GM12892 (cell line): ENCODE results near the gene ID2.
"Not testable (repeated sequence)": the region's sequence is repeated elsewhere in the genome, so short reads cannot be mapped to it uniquely, and the experiment has no call there.

Experiments
- DNase-seq: peaks from one replicate; pipeline ENCODE4 v3.0.0; 2011; ENCODE audit not compliant: insufficient read length
- FAIRE-seq: peaks from 2 replicates; lab custom pipeline; 2011; peaks lifted over from hg19 to GRCh38; lab: Jason Lieb, UNC
- POLR2A ChIP-seq: IDR thresholded peaks from 2 replicates; pipeline ENCODE4 v1.6.1; 2011; ENCODE audit warnings: low read depth, low read length, control low read depth
- POLR2AphosphoS5 ChIP-seq: IDR thresholded peaks from 2 replicates; pipeline ENCODE4 v1.6.1; 2011; ENCODE audit warnings: low read depth, low read length, control low read depth
- TAF1 ChIP-seq: IDR thresholded peaks from 2 replicates; pipeline ENCODE4 v1.6.1; 2011; ENCODE audit warnings: low read depth, mild to moderate bottlenecking, control low read depth, low read length, borderline replicate concordance

The ID2 gene

DNA sequence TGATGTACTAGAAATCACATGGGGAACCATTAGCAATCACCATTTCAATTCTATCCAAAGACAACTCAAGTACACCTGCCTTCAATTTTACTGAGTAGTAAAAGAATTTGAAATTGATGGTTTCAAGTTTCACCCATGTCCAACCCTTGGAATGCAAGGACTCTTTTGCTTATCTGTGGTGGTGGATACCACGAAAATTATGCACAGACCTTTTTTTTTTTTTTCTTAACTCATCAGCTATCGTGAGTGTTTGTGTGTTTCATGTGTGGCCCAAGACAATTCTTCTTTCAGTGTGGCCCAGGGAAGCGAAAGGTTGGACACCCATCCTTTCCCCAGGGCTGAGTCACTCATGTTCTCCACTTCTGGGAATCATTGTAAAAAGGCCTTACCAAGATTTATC is 23.1 kb downstream of the ID2 start:
- no peak for DNase-seq
- TF ChIP-seq POLR2A (no peak), POLR2AphosphoS5 (no peak), TAF1 (no peak)
- FAIRE-seq, result no peak

DNA sequence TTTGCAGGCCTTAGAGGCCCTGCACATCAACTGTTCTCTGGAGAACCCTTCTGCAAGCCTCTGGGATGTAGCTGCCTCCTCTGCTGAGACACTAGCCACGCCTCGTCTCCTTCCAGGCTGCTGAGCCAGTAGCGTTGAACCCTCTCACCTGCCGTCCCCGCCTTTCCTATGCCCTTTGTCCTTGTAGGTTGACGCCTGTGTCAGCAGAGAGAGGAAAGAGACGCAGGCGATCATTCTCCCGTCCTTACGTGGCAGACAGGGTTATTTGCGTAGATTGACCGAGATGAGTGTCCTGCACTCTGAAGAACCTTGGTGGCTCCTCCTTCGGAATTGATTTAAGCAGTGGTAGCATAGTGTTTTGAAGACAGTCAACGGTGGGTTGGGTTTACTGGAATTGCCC is 27.8 kb downstream of the ID2 start:
- DNase-seq (no peak), FAIRE-seq (no peak)
- TF ChIP-seq POLR2A, result no peak
- no peak for TF ChIP-seq POLR2AphosphoS5
- TF ChIP-seq TAF1, result no peak

DNA sequence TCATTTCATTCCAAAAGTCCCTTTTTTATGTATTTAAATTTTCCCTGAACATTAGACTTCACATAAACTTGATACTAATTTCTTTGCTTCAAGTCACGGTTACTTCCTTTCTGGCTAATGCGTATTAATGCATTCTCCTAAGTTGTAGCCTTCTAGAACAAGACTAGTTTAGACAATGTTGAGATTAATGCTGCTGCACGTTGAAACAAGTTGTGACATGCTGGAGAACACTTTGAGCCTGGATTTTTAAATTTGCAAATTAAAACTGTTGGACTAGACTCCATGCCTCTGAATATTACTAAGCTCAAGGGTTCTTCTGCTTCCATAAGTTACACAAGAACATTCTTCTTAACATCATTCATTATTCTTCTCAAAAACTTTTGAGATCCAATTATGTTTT is 29.1 kb downstream of the ID2 start:
- no peak for FAIRE-seq
- no peak for DNase-seq
- TF ChIP-seq POLR2AphosphoS5, result no peak
- no peak for TF ChIP-seq TAF1
- TF ChIP-seq POLR2A, result no peak

DNA sequence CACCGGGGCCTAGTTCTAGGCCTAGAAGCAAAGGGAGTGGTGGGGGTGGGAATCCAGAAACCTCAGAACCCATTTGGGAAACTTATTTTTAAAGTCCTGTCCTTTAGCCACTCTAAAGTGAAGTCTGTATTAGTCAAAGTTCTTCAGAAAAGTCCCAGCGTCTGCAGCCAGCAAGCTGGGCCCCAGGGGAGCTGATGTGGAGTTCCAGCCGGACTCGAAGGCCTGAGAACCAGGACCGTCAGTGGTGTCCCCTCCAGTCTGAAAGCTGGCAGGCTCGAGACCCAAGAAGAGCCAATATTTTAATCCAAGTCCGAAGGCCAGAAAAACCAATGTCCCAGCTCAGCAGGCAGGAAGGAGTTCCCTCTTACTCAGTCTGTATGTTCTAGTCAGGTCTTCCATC is 32.4 kb downstream of the ID2 start:
- TF ChIP-seq TAF1, result no peak
- TF ChIP-seq POLR2AphosphoS5, result no peak
- TF ChIP-seq POLR2A, result no peak
- no peak for DNase-seq
- no peak for FAIRE-seq

DNA sequence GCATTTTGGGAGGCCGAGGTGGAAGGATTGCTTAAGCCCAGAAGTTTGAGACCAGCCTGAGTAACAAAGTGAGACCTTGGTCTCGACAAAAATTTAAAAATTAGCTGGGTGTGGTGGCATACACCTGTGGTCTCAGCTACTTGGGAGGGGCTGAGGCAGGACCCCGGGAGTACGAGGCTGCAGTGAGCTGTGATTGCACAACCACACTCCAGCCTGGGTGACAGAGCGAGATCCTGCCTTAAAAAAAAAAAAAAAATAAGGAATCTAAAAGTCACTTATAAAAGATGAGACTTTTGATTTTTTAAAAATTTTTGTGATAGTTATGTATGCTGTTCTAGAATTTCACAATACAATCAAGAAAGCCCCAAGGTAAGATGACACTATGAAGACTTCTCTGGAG is 33.1 kb downstream of the ID2 start:
- DNase-seq (no peak), FAIRE-seq (no peak)
- no peak for TF ChIP-seq POLR2A
- no peak for TF ChIP-seq POLR2AphosphoS5
- TF ChIP-seq TAF1, result no peak

DNA sequence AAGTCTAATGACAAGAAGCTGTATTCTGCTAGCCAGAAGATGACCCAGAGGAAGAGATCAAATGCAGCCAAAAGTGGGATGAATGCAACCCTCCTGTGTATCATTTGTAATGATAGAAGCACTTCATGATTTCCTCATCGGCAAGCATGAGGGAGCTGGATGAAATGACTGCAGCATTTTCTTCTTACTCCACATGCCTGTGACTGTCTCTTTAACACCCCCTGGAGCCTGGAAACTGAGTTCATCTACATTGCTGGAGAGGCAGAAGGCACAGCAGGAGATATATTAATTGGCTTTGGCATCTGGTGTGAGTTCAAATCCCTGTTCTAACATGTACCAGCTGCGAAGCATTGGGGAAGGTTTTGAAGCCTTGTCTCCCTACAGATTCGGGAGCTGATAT is 37.7 kb downstream of the ID2 start:
- DNase-seq (no peak), FAIRE-seq (no peak)
- TF ChIP-seq POLR2A (no peak), POLR2AphosphoS5 (no peak), TAF1 (no peak)

DNA sequence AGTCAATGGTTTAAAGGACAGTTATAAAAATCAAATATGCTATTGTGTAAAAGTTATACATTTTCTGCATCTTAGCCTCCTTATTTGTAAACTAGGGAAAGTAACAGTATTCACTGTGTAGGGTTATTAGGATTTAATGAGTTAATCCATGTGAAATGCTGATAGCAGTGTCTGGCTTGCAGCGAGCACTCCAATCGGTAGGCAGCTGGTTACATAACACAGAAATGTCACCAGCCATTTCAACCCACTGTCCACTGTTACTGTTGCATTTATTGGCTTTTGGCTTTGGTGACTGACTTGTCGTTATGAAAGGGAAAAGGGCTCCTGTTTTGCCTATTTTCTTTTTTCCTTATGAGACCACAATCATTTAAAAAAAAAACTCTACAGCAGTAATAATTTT is 38.9 kb downstream of the ID2 start:
- TF ChIP-seq POLR2AphosphoS5 (no peak), TAF1 (no peak), POLR2A (no peak)
- DNase-seq (no peak), FAIRE-seq (no peak)

DNA sequence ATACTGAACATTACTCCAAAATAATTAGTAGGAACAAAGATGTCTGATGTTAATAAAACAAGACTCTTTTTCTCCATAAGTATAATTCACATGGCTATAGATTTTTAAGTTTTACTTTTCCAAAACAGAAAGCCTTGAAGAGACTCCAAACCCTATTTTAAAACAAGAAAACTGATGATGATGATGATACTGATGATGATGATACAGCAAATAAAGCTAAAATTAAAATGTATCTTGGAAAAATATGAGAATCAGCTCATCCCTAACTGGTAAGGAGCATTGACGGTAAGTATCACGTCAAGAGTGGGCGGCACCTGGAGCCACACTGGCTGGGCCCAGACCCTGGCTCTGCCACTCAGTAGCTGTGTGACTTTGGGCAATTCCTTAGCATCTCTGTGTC is 39.6 kb downstream of the ID2 start:
- TF ChIP-seq POLR2AphosphoS5 (no peak), TAF1 (no peak), POLR2A (no peak)
- FAIRE-seq, result no peak
- no peak for DNase-seq

DNA sequence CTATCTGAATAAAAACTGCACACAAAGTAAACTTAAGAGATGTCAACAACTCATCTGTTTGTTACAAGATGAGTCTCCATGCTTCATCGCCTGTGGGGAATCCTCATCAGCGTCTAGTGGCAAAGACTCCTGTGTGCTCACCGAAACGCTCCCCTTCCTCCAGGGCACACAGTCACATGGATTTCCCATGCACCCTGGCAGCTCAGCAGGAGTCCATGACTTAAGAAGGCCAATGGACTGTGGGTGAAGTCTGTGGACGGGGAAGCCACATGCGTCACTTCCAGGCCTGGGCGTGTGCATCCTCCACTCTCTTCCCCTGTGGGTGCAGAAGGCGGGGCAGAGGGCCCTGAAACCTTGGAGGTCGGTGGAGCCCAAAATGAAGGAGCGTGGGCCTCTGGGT is 41.1 kb downstream of the ID2 start:
- no peak for DNase-seq
- no peak for FAIRE-seq
- no peak for TF ChIP-seq POLR2AphosphoS5
- no peak for TF ChIP-seq POLR2A
- TF ChIP-seq TAF1, result no peak

DNA sequence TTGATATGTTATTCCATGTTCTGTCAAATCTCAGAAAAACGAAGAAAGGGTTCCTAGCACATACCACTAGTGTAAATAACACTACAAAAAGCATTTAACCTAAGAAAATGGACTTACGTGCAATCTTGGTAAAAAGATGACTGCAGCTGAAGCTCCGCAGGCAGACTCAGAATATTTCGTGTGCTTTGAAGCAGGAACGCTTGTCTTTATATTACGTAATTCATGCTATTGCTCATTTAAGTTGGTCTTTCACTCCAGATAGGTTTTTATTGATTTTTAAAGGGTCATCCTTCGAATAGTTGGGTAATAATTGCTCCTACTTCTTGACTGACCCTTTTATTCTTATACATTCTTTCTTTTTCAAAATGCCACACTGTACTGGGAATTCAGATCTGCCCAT is 44.0 kb downstream of the ID2 start:
- no peak for DNase-seq
- TF ChIP-seq POLR2AphosphoS5, result no peak
- TF ChIP-seq POLR2A, result no peak
- no peak for TF ChIP-seq TAF1
- no peak for FAIRE-seq

DNA sequence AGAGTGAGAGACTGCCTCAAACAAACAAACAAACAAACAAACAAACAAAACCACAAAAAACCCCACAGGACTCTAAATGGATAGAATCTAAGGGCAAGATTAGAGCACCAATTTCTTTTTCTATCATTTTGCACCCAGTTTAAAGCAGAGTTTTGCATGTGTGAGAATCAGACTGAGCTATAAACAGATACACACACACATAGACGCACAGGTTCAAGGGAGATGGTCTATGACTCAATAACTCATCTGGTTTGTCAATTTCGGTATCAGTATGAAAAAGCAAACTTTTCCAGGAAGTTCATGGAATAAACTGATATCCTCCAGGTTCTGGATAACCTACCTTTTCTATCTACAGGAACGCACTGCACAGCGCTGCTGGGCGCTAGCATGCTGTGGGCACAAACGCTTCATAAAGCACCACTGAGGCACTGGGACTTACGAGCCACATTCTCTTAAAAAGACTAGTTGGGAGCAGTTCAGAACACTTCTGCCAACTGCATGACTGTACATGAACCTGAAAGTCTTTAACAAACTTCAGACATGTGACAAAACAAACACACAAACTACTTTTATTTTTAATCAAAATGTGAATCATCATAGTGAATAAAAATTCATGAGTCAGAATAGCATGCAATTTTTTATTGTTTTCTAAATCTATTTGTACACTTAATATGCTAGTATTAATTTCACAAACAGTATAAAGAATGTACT is 46.6 kb downstream of the ID2 start:
- TF ChIP-seq TAF1 (no peak), POLR2A (no peak), POLR2AphosphoS5 (no peak)
- DNase-seq, result no peak
- FAIRE-seq, result no peak

DNA sequence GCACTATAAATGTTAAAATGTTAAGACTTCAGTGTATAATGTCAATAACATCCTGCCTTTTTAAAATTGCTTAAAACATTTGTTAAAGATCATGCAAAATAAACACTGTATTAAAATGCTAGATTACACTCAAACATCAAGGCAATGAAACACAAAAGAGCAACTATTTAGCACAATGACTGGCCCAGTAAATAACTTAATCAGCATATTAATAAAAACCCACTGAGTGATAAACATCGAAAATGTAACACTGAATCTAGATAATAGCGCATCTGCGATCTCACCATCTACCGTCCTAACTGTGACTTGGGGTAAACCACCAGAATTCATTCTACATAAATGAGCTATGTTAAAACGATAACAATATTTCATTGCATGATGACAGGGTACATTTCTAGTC is 47.2 kb downstream of the ID2 start:
- DNase-seq, FAIRE-seq: not testable (repeated sequence)
